Adrenal gland (tissue), 5 donors: ENCODE results near the gene CCDC73.

Experiments used
- POLR2A ChIP-seq, 2 donors: fragments of 450-650 bp; IDR thresholded peaks; one replicate each; pipeline ENCODE4 v1.6.1; 2017; ENCODE audit warnings: antibody characterized with exemption in 2 of 2, mild to moderate bottlenecking in 2 of 2, moderate library complexity in 1 of 2
- TF ChIP-seq, protein P1 (sequence below), 6 experiments: fragments of 450-650 bp in 4 of 6; fragments of 200-600 bp in 2 of 6; sonication (generic) in 1 of 6; IDR thresholded peaks; 1 replicate in 5 of 6; 2 replicates in 1 of 6; pipeline versions ENCODE4 v1.5.1 to v1.8.0; 2016 to 2021; ENCODE audit warnings: antibody characterized with exemption in 6 of 6, mild to moderate bottlenecking in 2 of 6, moderate library complexity in 1 of 6
- donor health status: DM: no; HTN: no; CAD: no.

GRCh38 chr11:32574421-32574820, 220.0 kb downstream of the CCDC73 start:
- TF ChIP-seq, protein P1, sequence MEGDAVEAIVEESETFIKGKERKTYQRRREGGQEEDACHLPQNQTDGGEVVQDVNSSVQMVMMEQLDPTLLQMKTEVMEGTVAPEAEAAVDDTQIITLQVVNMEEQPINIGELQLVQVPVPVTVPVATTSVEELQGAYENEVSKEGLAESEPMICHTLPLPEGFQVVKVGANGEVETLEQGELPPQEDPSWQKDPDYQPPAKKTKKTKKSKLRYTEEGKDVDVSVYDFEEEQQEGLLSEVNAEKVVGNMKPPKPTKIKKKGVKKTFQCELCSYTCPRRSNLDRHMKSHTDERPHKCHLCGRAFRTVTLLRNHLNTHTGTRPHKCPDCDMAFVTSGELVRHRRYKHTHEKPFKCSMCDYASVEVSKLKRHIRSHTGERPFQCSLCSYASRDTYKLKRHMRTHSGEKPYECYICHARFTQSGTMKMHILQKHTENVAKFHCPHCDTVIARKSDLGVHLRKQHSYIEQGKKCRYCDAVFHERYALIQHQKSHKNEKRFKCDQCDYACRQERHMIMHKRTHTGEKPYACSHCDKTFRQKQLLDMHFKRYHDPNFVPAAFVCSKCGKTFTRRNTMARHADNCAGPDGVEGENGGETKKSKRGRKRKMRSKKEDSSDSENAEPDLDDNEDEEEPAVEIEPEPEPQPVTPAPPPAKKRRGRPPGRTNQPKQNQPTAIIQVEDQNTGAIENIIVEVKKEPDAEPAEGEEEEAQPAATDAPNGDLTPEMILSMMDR (IDR thresholded peaks at IDR 0.05) = no peak
- TF ChIP-seq POLR2A (IDR thresholded peaks at IDR 0.05) = no peak
